Nephron progenitor cell (in vitro differentiated cells): ENCODE data around the gene ZNF26.

ENCODE experiments used
- DNase-seq: peaks from one replicate; pipeline ENCODE4 v3.0.0; 2021
- H3K27ac Mint-ChIP-seq: 2 replicates; pipeline ENCODE4 v1.8.0; 2021; ENCODE audit warnings: mild to moderate bottlenecking, moderate library complexity, mixed read lengths
- H3K27me3 Mint-ChIP-seq: 2 replicates; pipeline ENCODE4 v1.8.0; 2021; ENCODE audit warnings: mild to moderate bottlenecking, low read depth, mixed read lengths; ENCODE audit not compliant: poor library complexity
- H3K36me3 Mint-ChIP-seq: 2 replicates; pipeline ENCODE4 v1.8.0; 2021; ENCODE audit warnings: low read depth, mixed read lengths
- H3K4me1 Mint-ChIP-seq: 2 replicates; pipeline ENCODE4 v1.8.0; 2021; ENCODE audit warnings: mixed read lengths
- H3K4me3 Mint-ChIP-seq: 2 replicates; pipeline ENCODE4 v1.8.0; 2021; ENCODE audit warnings: mild to moderate bottlenecking, moderate library complexity, mixed read lengths
- H3K9me3 Mint-ChIP-seq: 2 replicates; pipeline ENCODE4 v1.8.0; 2021; ENCODE audit warnings: mild to moderate bottlenecking, moderate library complexity, mixed read lengths
- CTCF ChIP-seq: fragments of 200-600 bp; sonication (generic); IDR thresholded peaks from 2 replicates; pipeline ENCODE4 v1.5.0; 2021; ENCODE audit warnings: antibody characterized with exemption

The ZNF26 gene

DNA sequence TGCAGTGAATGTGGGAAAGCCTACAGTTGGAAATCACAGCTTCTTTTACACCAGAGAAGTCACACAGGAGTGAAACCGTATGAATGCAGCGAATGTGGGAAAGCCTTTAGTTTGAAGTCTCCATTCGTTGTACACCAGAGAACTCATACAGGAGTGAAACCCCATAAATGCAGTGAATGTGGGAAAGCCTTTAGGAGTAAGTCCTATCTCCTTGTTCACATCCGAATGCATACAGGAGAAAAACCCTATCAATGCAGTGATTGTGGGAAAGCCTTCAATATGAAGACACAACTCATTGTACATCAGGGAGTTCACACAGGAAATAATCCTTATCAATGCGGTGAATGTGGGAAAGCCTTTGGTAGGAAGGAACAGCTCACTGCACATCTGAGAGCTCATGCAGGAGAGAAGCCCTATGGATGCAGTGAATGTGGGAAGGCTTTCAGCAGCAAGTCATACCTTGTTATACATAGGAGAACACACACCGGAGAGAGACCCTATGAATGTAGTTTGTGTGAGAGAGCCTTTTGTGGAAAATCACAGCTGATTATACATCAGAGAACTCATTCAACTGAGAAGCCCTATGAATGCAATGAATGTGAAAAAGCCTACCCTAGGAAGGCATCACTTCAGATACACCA, 24.6 kb downstream of the ZNF26 start:
- no peak for DNase-seq
- TF ChIP-seq CTCF: no peak
- Mint-ChIP-seq H3K4me1 (no peaks in the 10 kb centered on the region), H3K9me3 (peaks cover 95% of the 10 kb centered on the region), H3K27me3 (no peaks in the 10 kb centered on the region), H3K4me3 (no peak overlapping the region), H3K27ac (no peak overlapping the region), H3K36me3 (peaks cover 97% of the 10 kb centered on the region)

- TF ChIP-seq CTCF: no peak
- Mint-ChIP-seq H3K27me3 (peaks cover 3% of the 10 kb centered on the region), H3K9me3 (peaks cover 86% of the 10 kb centered on the region), H3K27ac (no peak overlapping the region), H3K4me1 (no peaks in the 10 kb centered on the region), H3K4me3 (no peak overlapping the region), H3K36me3 (peaks cover 63% of the 10 kb centered on the region)
- DNase-seq: no peak
Measured at GRCh38 chr12:133023566-133023965, 37.4 kb downstream of the ZNF26 start.

DNA sequence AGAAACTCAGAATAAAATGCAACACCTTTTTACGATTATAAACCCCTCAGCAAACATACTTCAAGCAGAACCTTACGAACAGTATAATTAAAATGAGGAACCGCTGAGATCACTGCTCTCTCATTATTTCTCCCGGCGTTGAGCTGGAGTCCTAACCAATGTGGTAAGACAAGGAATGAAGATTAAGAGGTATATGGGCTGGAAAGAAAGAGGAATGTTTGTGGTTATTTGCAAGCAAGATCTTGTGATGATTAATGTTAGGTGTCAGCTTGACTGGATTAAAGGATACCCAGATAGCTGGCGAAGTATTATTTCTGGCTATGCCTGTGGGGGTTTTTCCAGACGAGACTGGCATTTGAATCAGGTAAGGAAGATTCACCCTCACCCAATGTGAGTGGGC, 40.8 kb downstream of the ZNF26 start:
- Mint-ChIP-seq H3K27ac (no peak overlapping the region), H3K9me3 (peaks cover 80% of the 10 kb centered on the region), H3K4me3 (no peak overlapping the region), H3K27me3 (peaks cover 3% of the 10 kb centered on the region), H3K36me3 (peaks cover 39% of the 10 kb centered on the region), H3K4me1 (no peaks in the 10 kb centered on the region)
- DNase-seq: no peak
- TF ChIP-seq CTCF: no peak

GRCh38 chr12:133037207-133038005, 51.2 kb downstream of the ZNF26 start, which contains the start of gene ZNF84:
Gene ZNF84 (plus strand): TSS chr12:133037509. CDS start chr12:133041468, 3,959 bp downstream.
- DNase-seq: peak; percentile 94
- Mint-ChIP-seq H3K4me3 (peak within 1 kb of the TSS; percentile 91), H3K4me1 (no peaks in the 10 kb centered on the region), H3K9me3 (peaks cover 94% of the 10 kb centered on the region), H3K36me3 (peaks cover 55% of the 10 kb centered on the region), H3K27ac (peak within 1 kb of the TSS; percentile 100), H3K27me3 (peaks cover 10% of the 10 kb centered on the region)
- TF ChIP-seq CTCF: no peak

- H3K36me3 Mint-ChIP-seq: peaks cover 63% of the 10 kb centered on the region
- TF ChIP-seq CTCF: no peak
Measured at GRCh38 chr12:133038118-133038709, 52.0 kb downstream of the ZNF26 start.

More at GRCh38 chr12:133038118-133038709, 52.0 kb downstream of the ZNF26 start:
- no peak for DNase-seq
- no peaks in the 10 kb centered on the region for H3K4me1 Mint-ChIP-seq
- peaks cover 97% of the 10 kb centered on the region for H3K9me3 Mint-ChIP-seq
- peak overlapping the region; percentile 100 for H3K27ac Mint-ChIP-seq
- peaks cover 16% of the 10 kb centered on the region for H3K27me3 Mint-ChIP-seq
- H3K4me3 Mint-ChIP-seq: peak overlapping the region; percentile 91
